HAP-1 (cell line): ENCODE results near the gene TXNDC11.

ENCODE experiments used
- DNase-seq, 2 experiments: peaks; one replicate each; pipeline ENCODE4 v3.0.0-alpha.2; 2016 to 2020; ENCODE audit warnings: low spot score in 2 of 2
- H3K27me3 ChIP-seq: fragments of 250-450 bp; sonication (Bioruptor Pico); 2 replicates; pipeline ENCODE4 v1.5.1; 2020; ENCODE audit warnings: low read depth, mild to moderate bottlenecking, moderate library complexity
- H3K36me3 ChIP-seq: fragments of 250-450 bp; sonication (Bioruptor Pico); replicated peaks from 2 replicates; pipeline ENCODE4 v1.5.1; 2020; ENCODE audit warnings: mild to moderate bottlenecking
- H3K4me1 ChIP-seq: fragments of 250-450 bp; sonication (Bioruptor Pico); 2 replicates; pipeline ENCODE4 v1.5.1; 2020; ENCODE audit warnings: mild to moderate bottlenecking
- H3K4me3 ChIP-seq: fragments of 250-450 bp; sonication (Bioruptor Pico); 2 replicates; pipeline ENCODE4 v1.5.1; 2020; ENCODE audit warnings: mild to moderate bottlenecking, moderate library complexity
- H3K9me3 ChIP-seq: fragments of 250-450 bp; sonication (Bioruptor Pico); 2 replicates; pipeline ENCODE4 v1.5.1; 2020; ENCODE audit warnings: mild to moderate bottlenecking, moderate library complexity
- in situ Hi-C: fragments of 300-500 bp; cut with MboI; formaldehyde crosslinking; loops from 3 replicates; pipeline ENCODE4 v1.14.3; 2020; ENCODE audit warnings: low sequenced_read_pairs, inconsistent platforms, mixed read lengths

TXNDC11 gene

GRCh38 chr16:11687601-11688519 is 54.8 kb downstream of the TXNDC11 start:
- Histone ChIP-seq H3K9me3 (no peaks in the 10 kb centered on the region), H3K36me3 (peaks cover 52% of the 10 kb centered on the region), H3K27me3 (no peaks in the 10 kb centered on the region), H3K4me3 (no peak overlapping the region), H3K4me1 (no peaks in the 10 kb centered on the region)
- DNase-seq: no peak
- in situ Hi-C loops: no loop called here

GRCh38 chr16:11686713-11687380 is 55.8 kb downstream of the TXNDC11 start:
- DNase-seq: no peak
- in situ Hi-C loops: no loop called here
- Histone ChIP-seq H3K4me3 (no peak overlapping the region), H3K9me3 (no peaks in the 10 kb centered on the region), H3K36me3 (peaks cover 47% of the 10 kb centered on the region), H3K4me1 (no peaks in the 10 kb centered on the region), H3K27me3 (no peaks in the 10 kb centered on the region)

- Histone ChIP-seq H3K4me3 (no peak overlapping the region), H3K9me3 (no peaks in the 10 kb centered on the region), H3K4me1 (no peaks in the 10 kb centered on the region), H3K36me3 (peaks cover 38% of the 10 kb centered on the region), H3K27me3 (no peaks in the 10 kb centered on the region)
- no peak for DNase-seq
- in situ Hi-C loops: no loop called here
Measured at GRCh38 chr16:11685844-11686618, 56.6 kb downstream of the TXNDC11 start.

- DNase-seq: no peak
- H3K36me3 ChIP-seq: peaks cover 41% of the 10 kb centered on the region
- in situ Hi-C loops: no loop called here
- no peaks in the 10 kb centered on the region for H3K9me3 ChIP-seq
- H3K4me3 ChIP-seq: no peak overlapping the region
- no peaks in the 10 kb centered on the region for H3K4me1 ChIP-seq
- H3K27me3 ChIP-seq: no peaks in the 10 kb centered on the region
Measured at GRCh38 chr16:11684231-11685025, 58.2 kb downstream of the TXNDC11 start.

- no peaks in the 10 kb centered on the region for H3K4me1 ChIP-seq
- H3K4me3 ChIP-seq: no peak overlapping the region
- H3K36me3 ChIP-seq: peaks cover 50% of the 10 kb centered on the region
- in situ Hi-C loops: no loop called here
- no peaks in the 10 kb centered on the region for H3K27me3 ChIP-seq
- H3K9me3 ChIP-seq: no peaks in the 10 kb centered on the region
- DNase-seq: no peak
Measured at GRCh38 chr16:11683145-11683544, 59.5 kb downstream of the TXNDC11 start.

GRCh38 chr16:11682655-11683096 is 60.0 kb downstream of the TXNDC11 start:
- no peak for DNase-seq
- peaks cover 50% of the 10 kb centered on the region for H3K36me3 ChIP-seq
- H3K4me3 ChIP-seq: no peak overlapping the region
- in situ Hi-C loops: no loop called here
- no peaks in the 10 kb centered on the region for H3K9me3 ChIP-seq
- H3K27me3 ChIP-seq: no peaks in the 10 kb centered on the region
- H3K4me1 ChIP-seq: no peaks in the 10 kb centered on the region

- no peaks in the 10 kb centered on the region for H3K9me3 ChIP-seq
- H3K27me3 ChIP-seq: no peaks in the 10 kb centered on the region
- H3K4me3 ChIP-seq: no peak overlapping the region
- peaks cover 49% of the 10 kb centered on the region for H3K36me3 ChIP-seq
- in situ Hi-C loops: no loop called here
- no peak for DNase-seq
- H3K4me1 ChIP-seq: no peaks in the 10 kb centered on the region
Measured at GRCh38 chr16:11681976-11682654, 60.5 kb downstream of the TXNDC11 start.

GRCh38 chr16:11681556-11681955 is 61.1 kb downstream of the TXNDC11 start:
- H3K4me1 ChIP-seq: no peaks in the 10 kb centered on the region
- H3K36me3 ChIP-seq: peaks cover 47% of the 10 kb centered on the region
- in situ Hi-C loops: no loop called here
- no peak for DNase-seq
- no peak overlapping the region for H3K4me3 ChIP-seq
- no peaks in the 10 kb centered on the region for H3K27me3 ChIP-seq
- no peaks in the 10 kb centered on the region for H3K9me3 ChIP-seq

- in situ Hi-C loops: no loop called here
- no peak for DNase-seq
- H3K36me3 ChIP-seq: peaks cover 52% of the 10 kb centered on the region
Measured at GRCh38 chr16:11679941-11680911, 62.4 kb downstream of the TXNDC11 start.

GRCh38 chr16:11679250-11679649 is 63.4 kb downstream of the TXNDC11 start:
- H3K9me3 ChIP-seq: no peaks in the 10 kb centered on the region
- in situ Hi-C loops: no loop called here
- H3K36me3 ChIP-seq: peaks cover 48% of the 10 kb centered on the region
- DNase-seq: no peak
- H3K4me1 ChIP-seq: no peaks in the 10 kb centered on the region
- H3K4me3 ChIP-seq: no peak overlapping the region
- no peaks in the 10 kb centered on the region for H3K27me3 ChIP-seq

More at GRCh38 chr16:11679941-11680911, 62.4 kb downstream of the TXNDC11 start:
- H3K9me3 ChIP-seq: no peaks in the 10 kb centered on the region
- no peaks in the 10 kb centered on the region for H3K27me3 ChIP-seq
- H3K4me3 ChIP-seq: no peak overlapping the region
- H3K4me1 ChIP-seq: no peaks in the 10 kb centered on the region

GRCh38 chr16:11677959-11678881 is 64.4 kb downstream of the TXNDC11 start:
- no peaks in the 10 kb centered on the region for H3K4me1 ChIP-seq
- H3K36me3 ChIP-seq: peaks cover 41% of the 10 kb centered on the region
- in situ Hi-C loops: no loop called here
- H3K27me3 ChIP-seq: no peaks in the 10 kb centered on the region
- no peak for DNase-seq
- H3K4me3 ChIP-seq: no peak overlapping the region
- H3K9me3 ChIP-seq: no peaks in the 10 kb centered on the region
